HEK293T (cell line): ENCODE measurements around the gene ABI1.

Experiments
- FOXM1 ChIP-seq: fragments of 450-650 bp; IDR thresholded peaks from 2 replicates; pipeline ENCODE4 v1.6.1; 2017; ENCODE audit warnings: mild to moderate bottlenecking, borderline replicate concordance
- L3MBTL2 ChIP-seq: fragments of 450-650 bp; conservative IDR thresholded peaks from 2 replicates; pipeline ENCODE4 v1.6.1; 2016; ENCODE audit warnings: mild to moderate bottlenecking

DNA sequence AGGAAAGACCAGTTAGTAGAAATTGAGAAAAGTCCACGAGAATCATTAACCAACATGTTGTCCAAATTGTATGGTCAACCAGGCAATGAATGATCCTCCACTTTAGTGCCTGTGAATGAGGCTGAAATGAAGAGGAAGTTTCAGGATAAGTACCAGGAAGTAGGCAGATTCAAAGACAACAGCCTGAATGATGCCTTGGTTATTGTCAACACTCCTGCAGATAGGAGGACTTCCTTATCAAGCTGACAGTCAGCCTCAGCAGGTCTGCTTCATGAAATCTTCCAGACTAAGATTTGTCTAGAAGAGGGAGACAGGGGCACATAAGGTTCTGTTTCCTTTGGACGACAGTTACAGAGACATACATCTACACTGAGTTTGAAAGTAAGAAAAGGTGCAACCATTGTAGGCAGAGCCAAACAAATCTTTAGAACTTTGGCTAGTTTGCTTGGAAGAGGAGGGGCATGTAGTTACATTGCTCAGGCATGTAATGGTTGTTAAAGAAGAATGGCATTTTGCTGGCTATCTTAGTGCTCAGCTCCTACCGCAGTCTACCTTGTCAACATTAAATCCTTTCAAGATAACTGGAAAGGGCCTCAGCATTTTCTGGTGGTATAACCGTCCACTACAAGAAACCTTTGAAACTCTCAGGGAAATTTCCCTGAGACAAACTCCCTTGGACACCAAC is 81.4 kb downstream of the ABI1 start:
- TF ChIP-seq L3MBTL2: no peak
- TF ChIP-seq FOXM1: no peak
